NOMO-1 treated with DMSO at 0.1 percent for 48 hours (cell line): ENCODE results near the gene TREML1.
"Not testable (repeated sequence)": the region's sequence is repeated elsewhere in the genome, so short reads cannot be mapped to it uniquely, and the experiment has no call there.

Experiments used
- DNase-seq: peaks from one replicate; lab custom pipeline; 2025; ENCODE audit not compliant: unreplicated experiment; lab: John Stamatoyannopoulos, UW

Gene TREML1, protein sequence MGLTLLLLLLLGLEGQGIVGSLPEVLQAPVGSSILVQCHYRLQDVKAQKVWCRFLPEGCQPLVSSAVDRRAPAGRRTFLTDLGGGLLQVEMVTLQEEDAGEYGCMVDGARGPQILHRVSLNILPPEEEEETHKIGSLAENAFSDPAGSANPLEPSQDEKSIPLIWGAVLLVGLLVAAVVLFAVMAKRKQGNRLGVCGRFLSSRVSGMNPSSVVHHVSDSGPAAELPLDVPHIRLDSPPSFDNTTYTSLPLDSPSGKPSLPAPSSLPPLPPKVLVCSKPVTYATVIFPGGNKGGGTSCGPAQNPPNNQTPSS

DNA sequence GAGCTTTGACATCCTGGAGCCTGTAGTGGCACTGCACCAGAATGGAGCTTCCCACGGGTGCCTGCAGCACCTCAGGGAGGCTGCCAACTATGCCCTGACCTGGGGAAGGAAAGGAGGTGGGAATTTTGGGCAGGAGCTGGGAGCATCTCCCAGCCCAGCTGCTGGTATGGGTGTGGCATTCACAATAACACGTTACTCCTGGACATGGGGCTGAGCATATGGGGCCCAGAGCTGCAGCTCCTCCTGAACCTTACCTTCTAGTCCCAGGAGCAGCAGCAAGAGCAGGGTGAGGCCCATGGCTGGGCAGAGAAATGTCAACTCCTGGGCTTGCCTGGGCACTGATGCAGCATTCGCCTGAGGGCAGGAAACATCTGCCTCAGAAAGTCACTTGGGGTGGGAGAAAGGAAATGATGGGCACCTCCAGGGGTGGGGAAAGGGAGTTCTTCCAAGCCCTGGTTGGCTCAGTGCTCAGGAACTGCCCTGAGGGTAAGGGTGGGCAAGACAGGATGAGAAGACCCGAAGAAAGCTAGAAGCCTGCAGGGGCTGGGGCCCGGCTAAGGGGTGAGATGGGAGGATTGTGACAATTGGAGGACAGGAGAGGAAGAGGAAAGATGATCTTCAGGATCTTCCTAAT is at the start of gene TREML1:
TREML1 (minus strand) TSS at position 356 of the 634 bp plus-strand sequence; CDS start at position 297, 59 bp downstream.
- DNase-seq, result no peak

DNA sequence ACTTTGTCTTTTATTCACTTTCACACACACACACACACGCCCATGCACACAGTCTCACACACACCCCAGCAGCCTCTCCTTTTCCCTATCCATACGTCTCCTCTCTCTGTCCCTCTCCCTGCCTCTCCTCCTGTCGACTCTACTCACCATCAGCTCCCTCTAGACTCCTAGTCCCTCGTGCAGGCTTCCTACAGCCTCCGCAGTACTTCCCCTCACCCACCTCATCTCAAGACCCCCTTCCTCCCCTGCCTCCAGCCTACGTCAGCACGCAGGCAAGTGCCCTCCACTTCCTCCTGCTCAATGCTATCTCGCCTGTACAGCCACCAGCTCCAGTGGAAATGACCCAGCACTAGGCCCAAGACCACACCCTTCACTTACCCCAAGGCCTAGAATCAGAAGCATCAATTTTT is 47.6 kb upstream of the TREML1 start:
- DNase-seq, result no peak

DNA sequence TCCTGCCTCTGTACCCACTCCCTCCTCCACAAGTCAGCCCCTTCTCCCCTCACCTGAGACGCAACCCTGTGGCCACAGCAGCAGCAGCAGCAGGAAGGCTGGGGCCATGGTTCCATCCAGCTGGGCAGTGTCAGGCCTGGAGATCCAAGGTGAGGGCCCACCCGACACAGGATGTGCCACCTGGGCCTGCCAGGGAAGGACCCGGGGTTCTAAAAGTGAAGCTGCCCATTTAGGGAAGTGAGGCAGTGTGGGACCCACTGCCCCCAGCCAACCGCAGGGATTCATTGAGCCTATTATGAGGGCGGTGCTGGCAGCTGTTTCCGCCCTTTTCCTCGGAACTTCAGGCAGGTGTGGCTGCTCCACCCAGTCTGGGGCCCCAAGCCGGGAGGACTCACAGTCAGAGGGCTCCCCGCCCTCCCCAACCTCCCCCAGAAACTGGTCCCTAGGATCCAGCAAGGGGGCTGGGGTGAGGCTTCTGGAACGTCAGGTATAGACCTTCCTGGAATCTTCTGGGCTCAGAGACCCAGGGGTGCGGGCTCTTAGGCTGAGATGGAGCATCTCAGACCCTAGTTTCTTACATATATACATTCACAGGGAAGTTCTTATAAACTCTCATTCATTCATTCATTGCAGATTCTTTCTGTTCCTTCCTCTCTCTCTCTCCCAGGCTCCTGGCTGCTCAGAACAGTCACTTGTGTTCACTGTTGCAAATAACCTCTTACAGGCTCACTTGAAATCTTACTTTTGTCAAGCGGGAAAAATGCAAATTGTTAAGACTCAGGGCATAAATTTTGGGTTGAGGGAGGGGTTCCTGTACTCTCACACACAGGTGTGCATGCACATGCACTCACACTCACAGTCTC is 47.0 kb upstream of the TREML1 start, which contains the start of gene TREML2:
TREML2 (minus strand) TSS at position 249 of the 863 bp plus-strand sequence; CDS start at position 108, 141 bp downstream.
- DNase-seq, result peak; percentile 57

DNA sequence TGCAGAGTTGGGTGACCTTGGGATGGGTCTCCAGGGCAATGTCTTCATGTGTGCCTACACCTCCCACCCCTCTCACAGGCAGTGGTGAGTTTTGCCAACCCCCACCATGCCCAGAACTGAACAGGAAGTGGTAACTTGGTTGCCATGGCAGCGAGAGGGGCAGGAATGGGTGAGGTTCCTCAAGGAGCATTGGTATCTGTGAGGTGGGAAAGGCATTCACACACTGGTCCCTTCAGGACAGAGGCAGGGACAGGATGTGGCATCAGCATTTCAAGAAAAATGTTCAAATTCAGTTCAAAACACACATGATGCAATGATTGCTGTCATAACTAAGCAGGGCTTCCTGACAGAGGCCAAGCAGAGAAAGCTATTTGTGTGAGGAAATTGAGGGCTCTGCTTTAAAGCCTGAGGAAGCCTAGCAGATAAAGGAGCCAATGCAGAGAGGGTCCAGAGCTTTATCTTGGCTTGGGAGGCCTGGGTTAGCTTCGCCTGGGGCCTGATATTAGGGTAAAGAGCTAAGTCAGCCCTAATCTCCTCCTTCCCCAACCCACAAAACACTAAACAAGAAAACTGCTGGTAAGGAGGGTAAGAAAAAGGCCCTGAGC is 46.3 kb upstream of the TREML1 start:
- peak; percentile 86 for DNase-seq

DNA sequence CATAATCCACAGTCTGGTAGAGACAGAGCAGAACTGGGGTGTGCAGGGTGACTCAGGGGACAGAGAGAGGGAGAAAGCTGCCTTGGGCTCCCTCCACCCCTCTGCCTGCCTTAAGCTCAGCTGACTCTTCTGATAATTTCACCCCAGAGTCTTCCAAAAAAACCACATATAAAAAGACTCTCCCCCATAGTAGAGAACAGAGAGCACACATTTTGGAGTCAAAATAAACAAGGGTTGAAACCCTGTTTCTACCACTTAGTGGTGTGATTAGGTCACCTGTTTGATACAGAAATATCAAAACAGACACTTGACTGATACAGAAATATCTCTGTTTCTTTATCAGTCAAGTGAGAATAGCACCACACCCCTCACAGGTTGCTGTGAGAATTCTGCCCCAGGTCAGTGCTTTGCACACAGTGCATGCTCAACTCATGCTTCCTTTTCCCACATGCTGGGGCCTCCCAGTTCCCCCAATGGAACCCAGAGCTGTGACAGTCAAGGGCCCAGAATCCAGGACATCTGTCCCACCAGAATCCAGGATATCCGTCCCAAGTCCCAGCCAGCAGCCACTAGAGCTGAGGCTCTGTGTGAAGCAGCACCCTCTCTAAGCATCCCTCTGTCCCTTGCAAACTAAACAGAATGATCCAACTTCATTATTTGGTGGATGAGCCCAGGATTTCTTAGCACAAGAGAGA is 45.6 kb upstream of the TREML1 start:
- no peak for DNase-seq

DNA sequence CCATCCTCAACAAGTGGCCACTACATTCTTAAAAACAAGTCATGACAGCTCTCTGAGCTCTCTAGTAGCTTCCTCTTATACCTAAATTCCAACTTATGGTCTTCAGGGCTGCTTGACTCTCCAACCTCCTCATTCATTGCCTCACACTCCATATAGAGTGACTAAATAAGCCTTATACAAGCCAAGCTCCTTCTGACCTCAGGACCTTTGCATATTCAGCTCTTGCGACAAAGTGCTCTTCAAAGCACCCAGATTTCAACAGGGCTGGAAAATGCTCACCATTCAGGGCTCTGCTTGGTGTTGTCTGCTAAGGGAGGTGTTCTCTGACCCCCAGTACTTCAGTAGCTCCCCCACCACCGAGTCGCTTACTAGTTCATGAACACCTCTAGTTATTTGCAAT is 43.1 kb upstream of the TREML1 start:
- no peak for DNase-seq

DNA sequence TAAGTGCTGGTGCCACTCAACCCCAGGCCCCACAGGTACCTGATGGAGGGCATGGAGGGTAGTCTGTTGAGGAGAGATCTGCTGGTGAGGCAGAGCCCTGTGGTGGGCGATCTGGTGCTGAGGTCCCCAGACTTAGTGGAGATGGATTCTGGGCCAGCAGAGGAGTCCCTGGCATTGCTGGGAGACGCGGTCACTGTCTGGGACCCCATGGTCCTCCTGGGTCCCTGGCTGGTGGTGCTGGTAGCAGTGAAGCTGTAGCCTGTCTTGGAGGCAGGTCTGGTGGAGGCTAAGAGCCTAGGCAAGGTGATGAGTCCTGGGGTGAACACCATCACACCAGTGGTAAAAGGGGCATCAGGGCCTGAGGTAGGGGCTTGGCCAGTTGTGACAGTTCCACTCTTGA is 40.2 kb upstream of the TREML1 start:
- no peak for DNase-seq

DNA sequence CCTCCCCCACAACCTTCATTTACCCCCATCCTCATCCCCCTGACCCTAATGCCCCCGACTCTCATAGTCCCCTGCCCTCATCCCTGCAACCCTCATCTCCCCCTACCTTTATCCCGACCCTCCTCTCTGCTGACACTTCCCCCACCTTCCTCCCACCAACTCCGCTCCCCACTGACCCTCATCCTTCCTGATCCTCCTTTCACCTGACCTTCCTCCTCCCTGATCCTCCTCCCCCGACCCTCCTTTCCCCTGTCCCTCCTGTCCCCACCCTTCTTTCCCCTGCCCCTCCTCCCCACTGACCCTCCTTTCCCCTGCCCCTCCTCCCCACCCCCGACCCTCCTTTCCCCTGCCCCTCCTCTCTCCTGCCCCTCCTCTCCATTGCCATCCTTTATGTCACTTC is 39.7 kb upstream of the TREML1 start:
- DNase-seq, result no peak

DNA sequence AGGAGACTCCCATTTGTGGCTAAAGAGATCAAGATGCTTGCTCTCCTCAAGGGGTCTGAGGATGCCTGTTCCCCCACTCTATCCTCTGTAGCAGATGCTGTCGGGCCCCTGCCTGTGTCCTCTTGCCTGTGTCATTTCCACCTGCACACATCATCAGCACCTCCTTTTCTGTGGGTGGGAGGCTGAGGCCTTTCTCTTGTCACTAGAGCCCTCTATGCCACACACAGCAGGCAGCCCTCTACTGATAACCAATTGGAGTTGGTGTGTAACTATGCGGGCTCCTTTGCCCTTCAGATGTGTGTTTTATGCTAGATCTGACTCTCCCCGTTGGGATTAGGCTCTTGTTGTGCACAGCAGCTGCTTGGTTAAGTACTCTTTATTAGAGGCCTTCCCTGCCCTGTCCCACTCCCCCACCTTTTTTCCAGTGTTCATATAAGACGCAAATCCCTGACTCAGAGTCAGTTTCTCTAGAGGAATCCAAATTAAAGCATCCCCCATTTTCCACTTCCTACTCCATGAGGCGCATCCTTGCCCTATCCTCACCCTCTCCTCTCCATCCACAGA is 39.1 kb upstream of the TREML1 start:
- DNase-seq, result no peak

DNA sequence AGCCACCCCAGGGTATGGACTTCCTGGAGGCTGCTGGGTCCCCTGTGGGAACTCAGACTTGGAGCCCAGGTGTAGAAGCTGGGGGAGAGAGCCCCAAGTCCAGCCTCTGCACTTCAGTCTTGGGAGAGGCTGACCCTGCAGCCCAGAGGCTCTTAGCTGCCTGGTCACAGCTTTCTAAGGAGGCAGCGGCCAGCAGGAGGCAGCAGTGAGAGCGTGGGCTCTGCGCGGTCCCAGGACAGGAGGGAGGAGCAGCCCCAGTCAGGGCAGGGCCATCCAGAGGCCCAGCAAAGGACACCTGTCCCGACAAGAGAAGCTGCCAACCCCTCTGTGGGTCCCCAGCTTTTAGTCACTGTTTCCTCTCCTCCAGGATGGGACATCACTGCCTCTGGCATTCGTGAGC is 37.4 kb upstream of the TREML1 start:
- DNase-seq, result no peak

DNA sequence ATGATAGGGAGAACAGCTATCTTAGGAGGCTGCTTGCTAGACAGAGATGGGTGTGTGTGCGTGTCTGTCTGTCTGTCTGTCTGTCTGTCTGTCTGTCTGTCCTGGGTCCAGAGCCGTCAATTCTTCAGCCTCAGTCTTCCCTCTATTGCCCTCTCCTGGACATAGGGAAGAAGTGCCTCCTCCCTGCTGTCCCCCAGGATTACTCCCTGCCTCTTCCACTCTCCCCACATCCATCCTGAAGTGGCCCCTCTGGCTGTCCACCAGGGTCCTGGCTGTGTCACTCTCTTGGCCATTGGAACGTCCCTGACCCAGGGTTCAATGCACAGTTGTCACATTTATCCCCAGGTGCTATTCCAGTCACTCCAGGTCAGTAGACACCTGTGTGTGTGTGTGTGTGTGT is 36.6 kb upstream of the TREML1 start:
- no peak for DNase-seq

DNA sequence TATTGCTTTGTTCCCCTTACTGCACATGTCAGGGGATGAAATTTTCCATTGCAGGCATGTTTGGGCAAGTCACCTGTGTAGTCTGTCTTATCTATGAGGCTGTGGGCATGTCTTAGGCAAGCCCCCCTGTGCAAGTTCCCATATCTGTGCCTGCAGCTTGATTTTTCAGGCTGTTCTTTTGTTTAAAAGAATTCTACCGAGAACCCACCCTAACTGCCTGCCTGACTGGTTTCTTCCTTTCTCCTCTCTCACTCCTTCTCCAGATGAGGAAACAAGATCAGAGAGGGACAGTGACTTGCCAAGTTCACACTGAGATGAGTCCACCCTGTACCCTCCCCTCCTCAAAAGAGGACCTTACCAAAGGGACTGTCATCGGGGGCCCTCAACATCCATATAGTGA is 35.8 kb upstream of the TREML1 start:
- DNase-seq, result no peak

DNA sequence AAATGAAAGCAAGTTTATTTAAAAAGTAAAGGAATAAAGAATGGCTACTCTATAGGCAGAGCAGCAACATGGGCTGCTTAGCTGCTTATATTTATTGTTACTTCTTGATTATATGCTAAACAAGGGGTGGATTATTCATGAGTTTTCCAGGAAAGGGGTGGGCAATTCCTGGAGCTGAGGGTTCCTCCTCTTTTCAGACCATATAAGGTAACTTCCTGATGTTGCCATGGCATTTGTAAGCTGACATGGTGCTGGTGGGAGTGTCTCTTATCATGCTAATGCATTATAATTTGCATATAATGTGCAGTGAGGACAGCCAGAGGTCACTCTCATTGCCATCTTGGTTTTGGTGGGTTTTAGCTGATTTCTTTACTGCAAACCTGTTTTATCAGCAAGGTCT is 34.9 kb upstream of the TREML1 start:
- not testable (repeated sequence) for DNase-seq

DNA sequence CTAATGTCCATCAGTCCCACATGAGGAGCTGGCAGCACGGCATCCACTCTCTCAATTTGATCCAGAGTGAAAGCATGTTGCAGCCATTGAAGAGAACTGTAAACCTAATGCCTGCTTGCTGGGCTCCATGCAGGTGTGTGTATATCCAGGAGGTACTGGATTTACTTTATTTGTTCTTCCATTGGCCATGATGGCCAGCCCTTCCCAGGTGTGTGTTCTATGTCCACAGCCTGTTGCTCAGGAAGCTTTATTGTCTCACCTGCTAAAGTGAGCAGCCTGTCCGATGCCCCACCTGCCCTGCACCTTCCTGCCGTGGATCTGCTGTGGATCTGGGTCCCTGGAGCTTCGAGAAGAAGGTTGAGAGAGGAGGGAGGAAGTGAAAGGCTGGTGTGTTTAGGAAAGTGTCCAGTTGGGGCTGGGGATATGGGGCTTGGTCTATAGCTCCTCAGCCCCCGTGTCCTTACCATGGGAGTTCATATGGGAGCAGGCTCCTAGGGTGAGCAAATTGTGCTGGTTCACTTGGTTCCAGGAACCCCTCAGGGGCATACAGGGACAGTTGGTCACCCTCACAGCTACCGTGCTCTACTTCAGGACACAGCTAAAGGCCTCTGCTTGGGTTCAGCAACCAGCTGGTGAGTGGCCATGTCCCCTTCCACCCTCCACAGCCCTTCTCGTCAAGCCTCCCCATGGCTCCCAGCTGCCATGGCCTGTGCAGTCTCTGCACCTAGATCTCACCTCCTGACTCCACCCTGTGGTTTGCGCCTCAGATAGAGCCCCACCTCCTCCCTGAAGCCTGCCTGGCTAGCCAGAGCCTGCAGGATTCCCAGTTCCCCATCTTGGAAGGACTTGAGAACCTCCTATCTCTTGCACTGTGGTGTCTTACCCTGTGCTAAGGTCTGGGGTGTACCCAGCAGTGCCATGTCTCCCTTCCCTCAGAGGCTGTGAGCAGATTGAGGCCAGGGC is 34.1 kb upstream of the TREML1 start:
- no peak for DNase-seq

DNA sequence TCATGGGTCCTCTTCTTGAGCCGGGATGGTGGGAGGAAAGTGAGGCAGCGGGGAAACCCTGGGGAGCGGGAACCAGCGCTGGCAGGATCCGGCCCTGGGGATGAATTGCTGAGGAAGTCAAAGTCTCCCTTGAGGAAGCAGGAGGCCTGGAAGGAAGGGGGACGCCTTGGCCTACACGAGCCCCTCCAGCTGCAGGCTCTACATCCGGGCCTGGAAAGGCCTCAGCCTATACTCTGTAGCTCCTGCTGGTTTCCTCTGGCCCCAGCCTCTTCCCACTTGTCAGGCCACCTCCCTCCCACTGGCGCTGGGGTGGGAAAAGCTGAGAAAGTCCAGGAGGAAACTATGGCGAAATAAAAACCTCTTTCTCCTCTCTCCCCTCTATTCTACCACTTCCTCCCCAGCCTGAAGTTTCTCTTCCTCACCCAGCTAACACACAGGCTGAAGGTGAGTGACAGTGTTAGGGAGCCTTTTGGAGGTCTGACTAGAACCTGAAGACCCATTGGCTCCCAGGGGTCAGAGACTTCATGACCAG is 31.9 kb upstream of the TREML1 start:
- DNase-seq, result peak; percentile 46

DNA sequence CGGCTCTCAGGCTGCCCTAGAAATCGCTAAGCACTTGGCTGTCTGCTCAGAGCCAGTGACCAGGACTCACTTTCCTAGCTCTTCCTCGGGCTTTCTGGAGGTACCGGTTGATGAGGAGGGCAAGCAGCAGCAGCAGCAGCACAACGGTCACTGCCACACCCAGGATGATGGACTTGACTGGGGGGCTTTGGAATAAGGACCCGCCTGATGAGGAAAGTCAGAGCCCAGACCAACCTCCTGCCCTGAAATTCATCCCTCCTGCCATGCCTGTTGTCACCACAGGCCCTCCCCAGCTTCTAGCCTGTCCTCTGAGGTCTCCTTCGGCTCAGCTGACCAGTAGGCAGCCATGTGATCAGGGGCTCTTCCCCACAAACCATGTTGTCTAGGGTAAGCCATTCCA is 30.6 kb upstream of the TREML1 start:
- no peak for DNase-seq

DNA sequence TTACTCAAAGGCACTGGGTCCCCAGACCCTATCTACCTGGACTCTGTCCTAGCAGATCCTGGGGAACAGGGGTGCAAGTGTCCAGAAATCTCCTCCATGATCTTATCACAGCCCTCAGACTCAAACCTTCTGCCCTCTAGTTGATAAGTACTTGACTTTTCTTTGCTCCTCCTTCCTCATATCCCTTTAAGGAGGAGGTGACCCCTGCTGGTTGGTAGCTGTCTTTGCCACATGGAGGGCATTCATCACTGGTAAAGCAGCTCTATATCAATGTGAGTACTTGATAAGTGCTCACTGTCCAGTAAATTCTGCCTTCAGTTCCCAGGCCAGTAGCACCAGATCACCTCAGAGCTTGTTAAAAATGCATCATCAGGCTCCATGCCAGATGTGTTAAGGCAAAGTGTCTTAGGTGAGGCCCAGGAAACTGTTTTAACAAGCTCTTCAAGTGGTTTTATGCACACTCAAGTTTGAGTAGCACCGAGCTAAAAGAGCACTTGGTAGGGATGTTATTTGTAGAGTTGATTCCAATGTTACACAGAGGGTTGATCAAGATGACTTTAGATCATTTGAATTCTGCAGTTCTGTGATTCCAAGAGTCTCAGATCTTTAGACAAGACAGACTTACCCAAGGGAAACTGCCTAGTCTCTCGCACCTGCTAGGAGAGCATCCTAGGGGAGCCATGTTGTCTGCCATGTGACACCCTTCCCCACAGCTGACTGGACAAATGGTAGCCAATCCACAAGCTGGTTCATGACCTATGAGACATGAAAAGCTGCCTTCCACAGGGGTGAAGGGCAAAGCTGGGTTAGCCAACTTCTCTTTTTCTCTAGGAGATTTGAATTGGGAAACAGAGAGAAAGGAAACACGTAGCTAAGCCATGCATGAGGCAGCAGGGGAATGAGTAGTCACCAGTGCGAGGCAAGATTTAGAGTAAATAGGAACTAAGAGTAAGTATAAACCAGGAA is 28.2 kb upstream of the TREML1 start:
- DNase-seq, result peak; percentile 98

DNA sequence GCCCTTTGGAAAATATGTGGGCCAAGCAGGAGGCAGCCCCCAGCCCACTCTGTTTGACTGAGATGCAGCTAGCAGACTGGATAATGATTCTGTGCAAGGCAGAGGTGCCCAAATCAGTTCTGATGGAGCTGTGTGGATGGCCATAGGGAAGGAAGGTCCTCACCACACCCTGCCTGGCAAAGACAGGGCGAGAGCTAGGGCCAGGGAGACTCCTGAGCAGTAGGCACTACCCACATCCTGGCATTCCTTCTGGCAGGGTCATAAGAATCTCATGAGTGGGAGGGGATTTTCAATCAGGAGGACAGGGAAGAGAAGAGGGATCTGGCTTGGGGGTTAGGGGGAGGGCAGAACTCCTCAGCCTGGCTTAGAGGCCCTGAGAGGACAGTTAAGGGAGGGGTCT is 27.4 kb upstream of the TREML1 start:
- DNase-seq, result no peak
